ENCODE data around the gene KIF25. TPM values are rescaled to one million over a fixed set of nuclear protein-coding genes. Genes with fewer than 3 reads are reported as not detected.

KIF25 gene
- polyA plus RNA-seq, 1 donor from 2014 or later: not detected

DNA sequence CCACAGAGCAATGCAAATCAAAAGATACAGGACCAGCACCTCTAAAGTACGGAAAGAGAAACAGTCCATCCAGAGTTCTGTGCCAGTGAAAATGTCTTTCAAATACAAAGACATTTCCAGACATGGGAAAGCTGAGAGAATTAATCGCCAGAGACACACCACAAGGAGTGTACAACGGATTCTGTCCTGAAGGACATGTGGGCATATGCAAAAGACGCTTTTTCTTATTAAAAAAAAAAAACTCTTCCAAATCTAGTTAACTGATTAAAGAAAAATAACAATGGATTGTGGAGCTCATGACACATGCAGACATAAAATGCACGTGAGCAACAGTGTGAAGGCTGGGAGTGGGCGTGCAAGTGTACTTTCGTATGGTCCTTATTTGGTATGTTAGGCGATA, 22.8 kb downstream of the KIF25 start:
- Histone ChIP-seq H3K9me3 (ENCODE audit: low read length) (no peaks in the 10 kb centered on the region), H3K4me2 (ENCODE audit: low read length) (no peak overlapping the region), H3K9me2 (ENCODE audit: insufficient read depth, low read length) (no peaks in the 10 kb centered on the region), H3F3A (ENCODE audit: insufficient read depth, low read length, poor library complexity, severe bottlenecking) (no peaks in the 10 kb centered on the region), H2AFZ (ENCODE audit: low read depth, low read length) (no peak overlapping the region), H3K79me2 (replicated peaks; ENCODE audit: insufficient read depth, low read length) (no peaks in the 10 kb centered on the region), H3K27ac (ENCODE audit: low read length) (no peak overlapping the region), H3K4me3 (ENCODE audit: low read length) (no peak overlapping the region), H3K27me3 (ENCODE audit: insufficient read depth, low read depth, low read length) (no peaks in the 10 kb centered on the region), H4K20me1 (ENCODE audit: insufficient read depth) (no peaks in the 10 kb centered on the region), H3K36me3 (ENCODE audit: insufficient read depth, low read length) (no peaks in the 10 kb centered on the region), H3K9ac (ENCODE audit: low read length) (no peak overlapping the region)
- no peak for TF ChIP-seq MXI1 (conservative IDR thresholded peaks at IDR 0.05; ENCODE audit: poor library complexity, severe bottlenecking)
- no peak for TF ChIP-seq RAD21 (conservative IDR thresholded peaks at IDR 0.05)
- TF ChIP-seq EP300 (conservative IDR thresholded peaks at IDR 0.05; ENCODE audit: poor library complexity, severe bottlenecking): no peak
- TF ChIP-seq, protein P1, sequence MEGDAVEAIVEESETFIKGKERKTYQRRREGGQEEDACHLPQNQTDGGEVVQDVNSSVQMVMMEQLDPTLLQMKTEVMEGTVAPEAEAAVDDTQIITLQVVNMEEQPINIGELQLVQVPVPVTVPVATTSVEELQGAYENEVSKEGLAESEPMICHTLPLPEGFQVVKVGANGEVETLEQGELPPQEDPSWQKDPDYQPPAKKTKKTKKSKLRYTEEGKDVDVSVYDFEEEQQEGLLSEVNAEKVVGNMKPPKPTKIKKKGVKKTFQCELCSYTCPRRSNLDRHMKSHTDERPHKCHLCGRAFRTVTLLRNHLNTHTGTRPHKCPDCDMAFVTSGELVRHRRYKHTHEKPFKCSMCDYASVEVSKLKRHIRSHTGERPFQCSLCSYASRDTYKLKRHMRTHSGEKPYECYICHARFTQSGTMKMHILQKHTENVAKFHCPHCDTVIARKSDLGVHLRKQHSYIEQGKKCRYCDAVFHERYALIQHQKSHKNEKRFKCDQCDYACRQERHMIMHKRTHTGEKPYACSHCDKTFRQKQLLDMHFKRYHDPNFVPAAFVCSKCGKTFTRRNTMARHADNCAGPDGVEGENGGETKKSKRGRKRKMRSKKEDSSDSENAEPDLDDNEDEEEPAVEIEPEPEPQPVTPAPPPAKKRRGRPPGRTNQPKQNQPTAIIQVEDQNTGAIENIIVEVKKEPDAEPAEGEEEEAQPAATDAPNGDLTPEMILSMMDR (IDR thresholded peaks at IDR 0.05; ENCODE audit: poor library complexity, severe bottlenecking): no peak
- TF ChIP-seq POLR2AphosphoS5 (IDR thresholded peaks at IDR 0.05): no peak
- TF ChIP-seq EZH2 (IDR thresholded peaks at IDR 0.05; ENCODE audit: borderline replicate concordance, insufficient read depth, low read length, poor library complexity, severe bottlenecking): no peak
- no peak for TF ChIP-seq TAF1 (IDR thresholded peaks at IDR 0.05; ENCODE audit: low read depth)

- no peak overlapping the region for H3K9ac ChIP-seq (ENCODE audit: low read length)
- no peaks in the 10 kb centered on the region for H3K9me3 ChIP-seq (ENCODE audit: low read length)
- no peak overlapping the region for H3K27ac ChIP-seq (ENCODE audit: low read length)
- H2AFZ ChIP-seq (ENCODE audit: low read depth, low read length): no peak overlapping the region
- no peaks in the 10 kb centered on the region for H3F3A ChIP-seq (ENCODE audit: insufficient read depth, low read length, poor library complexity, severe bottlenecking)
- H3K27me3 ChIP-seq (ENCODE audit: insufficient read depth, low read depth, low read length): no peaks in the 10 kb centered on the region
- no peaks in the 10 kb centered on the region for H3K9me2 ChIP-seq (ENCODE audit: insufficient read depth, low read length)
- no peaks in the 10 kb centered on the region for H3K79me2 ChIP-seq (replicated peaks; ENCODE audit: insufficient read depth, low read length)
- H3K36me3 ChIP-seq (ENCODE audit: insufficient read depth, low read length): no peaks in the 10 kb centered on the region
- no peak overlapping the region for H3K4me2 ChIP-seq (ENCODE audit: low read length)
- TF ChIP-seq, protein P2, sequence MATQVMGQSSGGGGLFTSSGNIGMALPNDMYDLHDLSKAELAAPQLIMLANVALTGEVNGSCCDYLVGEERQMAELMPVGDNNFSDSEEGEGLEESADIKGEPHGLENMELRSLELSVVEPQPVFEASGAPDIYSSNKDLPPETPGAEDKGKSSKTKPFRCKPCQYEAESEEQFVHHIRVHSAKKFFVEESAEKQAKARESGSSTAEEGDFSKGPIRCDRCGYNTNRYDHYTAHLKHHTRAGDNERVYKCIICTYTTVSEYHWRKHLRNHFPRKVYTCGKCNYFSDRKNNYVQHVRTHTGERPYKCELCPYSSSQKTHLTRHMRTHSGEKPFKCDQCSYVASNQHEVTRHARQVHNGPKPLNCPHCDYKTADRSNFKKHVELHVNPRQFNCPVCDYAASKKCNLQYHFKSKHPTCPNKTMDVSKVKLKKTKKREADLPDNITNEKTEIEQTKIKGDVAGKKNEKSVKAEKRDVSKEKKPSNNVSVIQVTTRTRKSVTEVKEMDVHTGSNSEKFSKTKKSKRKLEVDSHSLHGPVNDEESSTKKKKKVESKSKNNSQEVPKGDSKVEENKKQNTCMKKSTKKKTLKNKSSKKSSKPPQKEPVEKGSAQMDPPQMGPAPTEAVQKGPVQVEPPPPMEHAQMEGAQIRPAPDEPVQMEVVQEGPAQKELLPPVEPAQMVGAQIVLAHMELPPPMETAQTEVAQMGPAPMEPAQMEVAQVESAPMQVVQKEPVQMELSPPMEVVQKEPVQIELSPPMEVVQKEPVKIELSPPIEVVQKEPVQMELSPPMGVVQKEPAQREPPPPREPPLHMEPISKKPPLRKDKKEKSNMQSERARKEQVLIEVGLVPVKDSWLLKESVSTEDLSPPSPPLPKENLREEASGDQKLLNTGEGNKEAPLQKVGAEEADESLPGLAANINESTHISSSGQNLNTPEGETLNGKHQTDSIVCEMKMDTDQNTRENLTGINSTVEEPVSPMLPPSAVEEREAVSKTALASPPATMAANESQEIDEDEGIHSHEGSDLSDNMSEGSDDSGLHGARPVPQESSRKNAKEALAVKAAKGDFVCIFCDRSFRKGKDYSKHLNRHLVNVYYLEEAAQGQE (IDR thresholded peaks at IDR 0.05; ENCODE audit: borderline replicate concordance): no peak
- TF ChIP-seq RAD21 (conservative IDR thresholded peaks at IDR 0.05) (no peak), EZH2 (IDR thresholded peaks at IDR 0.05; ENCODE audit: borderline replicate concordance, insufficient read depth, low read length, poor library complexity, severe bottlenecking) (no peak), SMC3 (conservative IDR thresholded peaks at IDR 0.05; ENCODE audit: poor library complexity) (no peak), TAF1 (IDR thresholded peaks at IDR 0.05; ENCODE audit: low read depth) (no peak), EP300 (conservative IDR thresholded peaks at IDR 0.05; ENCODE audit: poor library complexity, severe bottlenecking) (no peak), POLR2AphosphoS5 (IDR thresholded peaks at IDR 0.05) (no peak), MXI1 (conservative IDR thresholded peaks at IDR 0.05; ENCODE audit: poor library complexity, severe bottlenecking) (no peak)
- TF ChIP-seq, protein P1 (IDR thresholded peaks at IDR 0.05; ENCODE audit: poor library complexity, severe bottlenecking): no peak
- no peaks in the 10 kb centered on the region for H4K20me1 ChIP-seq (ENCODE audit: insufficient read depth)
- H3K4me3 ChIP-seq (ENCODE audit: low read length): no peak overlapping the region
Measured at GRCh38 chr6:168021581-168021980, 24.1 kb downstream of the KIF25 start.
